COLO668 (cell line): ENCODE data around the gene WNT9A.
"Not testable (repeated sequence)": the region's sequence is repeated elsewhere in the genome, so short reads cannot be mapped to it uniquely, and the experiment has no call there.

Experiments
- DNase-seq: peaks from one replicate; lab custom pipeline; 2025; ENCODE audit not compliant: unreplicated experiment; lab: John Stamatoyannopoulos, UW

The WNT9A gene

GRCh38 chr1:227912866-227913265 lies 34.9 kb downstream of the WNT9A start:
- DNase-seq: no peak

GRCh38 chr1:227911376-227911775 lies 36.4 kb downstream of the WNT9A start:
- DNase-seq: no peak

- no peak for DNase-seq
Observed at GRCh38 chr1:227910511-227911153, 37.1 kb downstream of the WNT9A start.

- not testable (repeated sequence) for DNase-seq
Observed at GRCh38 chr1:227909923-227910328, 37.8 kb downstream of the WNT9A start.

- DNase-seq: no peak
Observed at GRCh38 chr1:227909188-227909587, 38.5 kb downstream of the WNT9A start.

- no peak for DNase-seq
Observed at GRCh38 chr1:227908359-227908758, 39.4 kb downstream of the WNT9A start.

GRCh38 chr1:227907439-227908015 lies 40.2 kb downstream of the WNT9A start:
- no peak for DNase-seq

- no peak for DNase-seq
Observed at GRCh38 chr1:227906550-227907071, 41.1 kb downstream of the WNT9A start.

- DNase-seq: no peak
Observed at GRCh38 chr1:227905573-227906487, 41.9 kb downstream of the WNT9A start.

GRCh38 chr1:227904541-227905335 lies 43.0 kb downstream of the WNT9A start:
- no peak for DNase-seq

- DNase-seq: no peak
Observed at GRCh38 chr1:227903614-227904501, 43.9 kb downstream of the WNT9A start.

GRCh38 chr1:227903061-227903521 lies 44.6 kb downstream of the WNT9A start:
- DNase-seq: no peak

GRCh38 chr1:227902641-227902990 lies 45.1 kb downstream of the WNT9A start:
- no peak for DNase-seq

- DNase-seq: no peak
Observed at GRCh38 chr1:227901906-227902640, 45.7 kb downstream of the WNT9A start.

- DNase-seq: no peak
Observed at GRCh38 chr1:227901239-227901905, 46.4 kb downstream of the WNT9A start.

GRCh38 chr1:227900571-227901051 lies 47.1 kb downstream of the WNT9A start:
- DNase-seq: no peak

- DNase-seq: no peak
Observed at GRCh38 chr1:227899820-227900449, 47.8 kb downstream of the WNT9A start.
